Stimulated activated CD8-positive, alpha-beta memory T cell treated with anti-CD3 and anti-CD28 coated beads, Interleukin-12 subunit alpha, Interleukin-12 subunit beta, amount 100 ng/mL, for 24 hours (primary cell): ENCODE results near the gene B4GALNT4.
"Not testable (repeated sequence)": the region's sequence is repeated elsewhere in the genome, so short reads cannot be mapped to it uniquely, and the experiment has no call there.

Experiments used
- DNase-seq: peaks from one replicate; pipeline ENCODE4 v3.0.0-alpha.2; 2020; ENCODE audit errors: extremely low read depth

B4GALNT4 gene

GRCh38 chr11:419248-420005 lies 50.1 kb downstream of the B4GALNT4 start:
- DNase-seq: no peak

GRCh38 chr11:420054-420910 lies 51.0 kb downstream of the B4GALNT4 start:
- no peak for DNase-seq

- DNase-seq: no peak
Observed at GRCh38 chr11:420911-421321, 51.6 kb downstream of the B4GALNT4 start.

GRCh38 chr11:422249-422656 lies 53.0 kb downstream of the B4GALNT4 start:
- DNase-seq: no peak

GRCh38 chr11:424232-424631 lies 54.9 kb downstream of the B4GALNT4 start:
- DNase-seq: no peak

- DNase-seq: not testable (repeated sequence)
Observed at GRCh38 chr11:424766-425165, 55.5 kb downstream of the B4GALNT4 start.

GRCh38 chr11:425301-425700 lies 56.0 kb downstream of the B4GALNT4 start:
- no peak for DNase-seq

- no peak for DNase-seq
Observed at GRCh38 chr11:426851-427250, 57.6 kb downstream of the B4GALNT4 start.

GRCh38 chr11:428295-428694 lies 59.0 kb downstream of the B4GALNT4 start:
- no peak for DNase-seq

- DNase-seq: no peak
Observed at GRCh38 chr11:429391-429790, 60.1 kb downstream of the B4GALNT4 start.

- no peak for DNase-seq
Observed at GRCh38 chr11:429931-430456, 60.7 kb downstream of the B4GALNT4 start.
